PC-3 (cell line): ENCODE measurements around the gene CDH4.

Experiments
- CTCF ChIP-seq: fragments of 300-600 bp; sonication (generic); conservative IDR thresholded peaks from 2 replicates; pipeline ENCODE4 v1.5.1; 2017; ENCODE audit warnings: antibody characterized with exemption, low read depth, mild to moderate bottlenecking, low read length
- EZH2 ChIP-seq: fragments of 300-600 bp; sonication (generic); IDR thresholded peaks from one replicate; pipeline ENCODE4 v1.6.1; 2017; ENCODE audit warnings: antibody characterized with exemption, mild to moderate bottlenecking, low read length; ENCODE audit not compliant: unreplicated experiment
- EZH2phosphoT487 ChIP-seq: fragments of 300-600 bp; sonication (generic); IDR thresholded peaks from 2 replicates; pipeline ENCODE4 v1.6.1; 2018; ENCODE audit warnings: mild to moderate bottlenecking, antibody characterized with exemption, low read length, borderline replicate concordance

- no peak for TF ChIP-seq CTCF
- TF ChIP-seq EZH2: no peak
- TF ChIP-seq EZH2phosphoT487: no peak
Observed at GRCh38 chr20:61765871-61766654, 514.0 kb downstream of the CDH4 start.
